H1 (cell line): ENCODE data around the gene GPC6. TPM values are rescaled to one million over a fixed set of nuclear protein-coding genes. Genes with fewer than 3 reads are reported as not detected.

Experiments
- CTCF ChIA-PET: fragments of 300-600 bp; sonication (Branson Sonifier 250); formaldehyde crosslinking; loops from one replicate; lab custom pipeline; 2021; ENCODE audit not compliant: partially characterized antibody; lab: Charles Lee
- POLR2A ChIA-PET: fragments of 300-600 bp; sonication (Branson Sonifier 250); formaldehyde crosslinking; loops from one replicate; lab custom pipeline; 2021; ENCODE audit warnings: inconsistent platforms; ENCODE audit not compliant: partially characterized antibody; lab: Charles Lee
- DNase-seq, 2 experiments: peaks; one replicate each; pipeline versions ENCODE4 v3.0.0 to v3.0.0-alpha.2; 2010 to 2022; ENCODE audit warnings: low spot score in 2 of 2, low read depth in 1 of 2, mixed read lengths in 1 of 2
- FAIRE-seq: peaks from 2 replicates; lab custom pipeline; 2011; peaks lifted over from hg19 to GRCh38; lab: Jason Lieb, UNC
- H2AFZ ChIP-seq: 2 replicates; pipeline ENCODE4 v1.8.1; 2012; ENCODE audit warnings: low read length, inconsistent platforms
- H2AK5ac ChIP-seq: 2 replicates; pipeline ENCODE4 v1.6.1; 2013; ENCODE audit warnings: low read depth, low read length
- H2BK120ac ChIP-seq: replicated peaks from 2 replicates; pipeline ENCODE3; 2013; ENCODE audit warnings: low read depth, low read length, inconsistent platforms
- H2BK12ac ChIP-seq: 2 replicates; pipeline ENCODE4 v1.6.1; 2013; ENCODE audit warnings: low read depth, low read length
- H2BK15ac ChIP-seq: 2 replicates; pipeline ENCODE4 v1.6.1; 2013; ENCODE audit warnings: low read length
- H2BK20ac ChIP-seq: 2 replicates; pipeline ENCODE4 v1.6.1; 2013; ENCODE audit warnings: low read length
- H2BK5ac ChIP-seq: 2 replicates; pipeline ENCODE4 v1.6.1; 2013; ENCODE audit warnings: low read depth, low read length
- H3K14ac ChIP-seq: 2 replicates; pipeline ENCODE4 v1.6.1; 2013; ENCODE audit warnings: inconsistent platforms; ENCODE audit not compliant: insufficient read length
- H3K18ac ChIP-seq: 2 replicates; pipeline ENCODE4 v1.6.1; 2013; ENCODE audit warnings: low read length; ENCODE audit errors: extremely low read depth
- H3K23ac ChIP-seq: 2 replicates; pipeline ENCODE4 v1.6.1; 2013; ENCODE audit warnings: inconsistent platforms; ENCODE audit not compliant: insufficient read length
- H3K23me2 ChIP-seq: 2 replicates; pipeline ENCODE4 v1.6.1; 2013; ENCODE audit warnings: low read depth, low read length
- H3K27ac ChIP-seq: 2 replicates; pipeline ENCODE4 v1.6.1; 2011; ENCODE audit warnings: low read depth, low read length, inconsistent platforms
- H3K27me3 ChIP-seq, 4 experiments: replicated peaks in 1 of 4; 1 replicate in 1 of 4; 2 replicates in 3 of 4; pipeline versions ENCODE4 v1.6.1 to v1.8.1; 2011 to 2013; ENCODE audit warnings: low read length in 3 of 4, mild to moderate bottlenecking in 3 of 4, inconsistent platforms in 2 of 4, mixed read lengths in 2 of 4, moderate library complexity in 1 of 4; ENCODE audit not compliant: control insufficient read depth in 3 of 4, insufficient read depth in 3 of 4; ENCODE audit errors: extremely low read depth in 1 of 4
- H3K36me3 ChIP-seq, 4 experiments: 2 replicates each; pipeline versions ENCODE4 v1.6.1 to v1.8.1; 2011 to 2013; ENCODE audit warnings: mild to moderate bottlenecking in 4 of 4, low read length in 3 of 4, moderate library complexity in 2 of 4, control low read depth in 1 of 4, inconsistent platforms in 1 of 4; ENCODE audit not compliant: insufficient read depth in 4 of 4, control insufficient read depth in 2 of 4
- H3K4ac ChIP-seq: replicated peaks from 2 replicates; pipeline ENCODE3; 2013; ENCODE audit warnings: low read length, low read depth, mixed read lengths, inconsistent platforms; ENCODE audit not compliant: insufficient read length
- H3K4me1 ChIP-seq, 4 experiments: replicated peaks in 1 of 4; 1 replicate in 1 of 4; 2 replicates in 3 of 4; pipeline versions ENCODE4 v1.6.1 to v1.8.1; 2011 to 2013; ENCODE audit warnings: low read length in 3 of 4, inconsistent platforms in 2 of 4, mixed read lengths in 1 of 4; ENCODE audit not compliant: insufficient read depth in 4 of 4, control insufficient read depth in 3 of 4
- H3K4me2 ChIP-seq, 2 experiments: 2 replicates each; pipeline versions ENCODE4 v1.6.1 to v1.8.1; 2011 to 2013; ENCODE audit warnings: low read depth in 2 of 2, low read length in 2 of 2, control low read depth in 1 of 2, inconsistent platforms in 1 of 2, mild to moderate bottlenecking in 1 of 2; ENCODE audit not compliant: insufficient read depth in 1 of 2
- H3K4me3 ChIP-seq, 4 experiments: fragments of 200-600, 300-600 bp in 1 of 4; sonication (generic), shearing (Covaris generic), sonication (Bioruptor Twin) in 1 of 4; 2 replicates each; pipeline versions ENCODE4 v1.5.1 to v1.8.1; 2011 to 2016; ENCODE audit warnings: low read length in 4 of 4, low read depth in 3 of 4, control low read depth in 2 of 4, inconsistent platforms in 2 of 4, mild to moderate bottlenecking in 2 of 4, mixed read lengths in 1 of 4, moderate library complexity in 1 of 4; ENCODE audit not compliant: insufficient read depth in 2 of 4; ENCODE audit errors: extremely low read depth in 1 of 4
- H3K56ac ChIP-seq: replicated peaks from 2 replicates; pipeline ENCODE3; 2013; ENCODE audit warnings: low read depth, mild to moderate bottlenecking, mixed read lengths, low read length, inconsistent platforms; ENCODE audit not compliant: insufficient read length
- H3K79me1 ChIP-seq: 2 replicates; pipeline ENCODE4 v1.6.1; 2013; ENCODE audit warnings: low read depth, low read length, control low read depth
- H3K79me2 ChIP-seq, 2 experiments: 2 replicates each; pipeline versions ENCODE4 v1.6.1 to v1.8.1; 2012 to 2013; ENCODE audit warnings: low read length in 2 of 2, mild to moderate bottlenecking in 2 of 2, inconsistent platforms in 1 of 2; ENCODE audit not compliant: insufficient read depth in 2 of 2, control insufficient read depth in 1 of 2
- H3K9ac ChIP-seq, 4 experiments: replicated peaks in 1 of 4; 1 replicate in 1 of 4; 2 replicates in 3 of 4; pipeline versions ENCODE4 v1.6.1 to v1.8.1; 2011 to 2013; ENCODE audit warnings: low read depth in 3 of 4, low read length in 3 of 4, control low read depth in 2 of 4, mild to moderate bottlenecking in 2 of 4, moderate library complexity in 2 of 4, inconsistent platforms in 1 of 4; ENCODE audit errors: extremely low read depth in 1 of 4
- H3K9me3 ChIP-seq, 2 experiments: 2 replicates each; pipeline versions ENCODE4 v1.6.1 to v1.8.1; 2012 to 2013; ENCODE audit warnings: mild to moderate bottlenecking in 2 of 2, moderate library complexity in 2 of 2, control low read depth in 1 of 2, inconsistent platforms in 1 of 2, low read depth in 1 of 2, low read length in 1 of 2, mixed read lengths in 1 of 2; ENCODE audit not compliant: insufficient read depth in 2 of 2
- H4K20me1 ChIP-seq, 2 experiments: replicated peaks in 1 of 2; 2 replicates each; pipeline versions ENCODE3 to v1.8.1; 2011 to 2013; ENCODE audit warnings: inconsistent platforms in 2 of 2, low read length in 2 of 2, mild to moderate bottlenecking in 1 of 2; ENCODE audit not compliant: insufficient read depth in 2 of 2, control insufficient read depth in 1 of 2
- H4K5ac ChIP-seq: 2 replicates; pipeline ENCODE4 v1.6.1; 2013; ENCODE audit warnings: low read length, low read depth, mixed read lengths, inconsistent platforms; ENCODE audit not compliant: insufficient read length
- H4K8ac ChIP-seq: 2 replicates; pipeline ENCODE4 v1.8.0; 2013; ENCODE audit warnings: mild to moderate bottlenecking, moderate library complexity, low read length, inconsistent platforms; ENCODE audit not compliant: insufficient read depth; ENCODE audit errors: extremely low read depth
- H4K91ac ChIP-seq: replicated peaks from 2 replicates; pipeline ENCODE3; 2013; ENCODE audit warnings: low read length, mixed read lengths, inconsistent platforms; ENCODE audit not compliant: insufficient read length
- BCL11A ChIP-seq, 2 experiments: IDR thresholded peaks; one replicate each; pipeline ENCODE4 v1.6.1; 2011; ENCODE audit warnings: low read depth in 2 of 2, low read length in 2 of 2, mild to moderate bottlenecking in 2 of 2
- E2F6 ChIP-seq: IDR thresholded peaks from 2 replicates; pipeline ENCODE4 v1.6.1; 2012; ENCODE audit warnings: inconsistent platforms
- PHF8 ChIP-seq: fragments of 200-600 bp; sonication (generic); conservative IDR thresholded peaks from 2 replicates; pipeline ENCODE4 v1.7.1; 2012; ENCODE audit warnings: low read depth, mild to moderate bottlenecking, inconsistent platforms, low read length, moderate library complexity
- RAD21 ChIP-seq, 2 experiments: IDR thresholded peaks in 1 of 2; conservative IDR thresholded peaks in 1 of 2; 2 replicates each; pipeline ENCODE4 v1.6.1; 2011; ENCODE audit warnings: low read depth in 2 of 2, low read length in 2 of 2, improper control_type of control experiment in 1 of 2, inconsistent platforms in 1 of 2, mild to moderate bottlenecking in 1 of 2, moderate library complexity in 1 of 2
- SP2 ChIP-seq: IDR thresholded peaks from 2 replicates; pipeline ENCODE4 v1.6.1; 2012; ENCODE audit warnings: mild to moderate bottlenecking, low read length, inconsistent platforms
- TEAD4 ChIP-seq: IDR thresholded peaks from 2 replicates; pipeline ENCODE4 v1.6.1; 2012; ENCODE audit warnings: low read depth, low read length, inconsistent platforms, mixed read lengths
- WGBS, 2 experiments: shearing (Covaris generic) in 1 of 2; methylation state at CpG; one replicate each; pipeline versions ENCODE4 v1.1.6 to v1.1.7; 2013 to 2015; ENCODE audit warnings: low lambda C conversion rate in 2 of 2, mixed read lengths in 2 of 2, inconsistent platforms in 1 of 2, low coverage in 1 of 2, missing lambda C conversion rate in 1 of 2; ENCODE audit not compliant: insufficient replicate concordance in 2 of 2, insufficient coverage in 1 of 2, insufficient read length in 1 of 2; ENCODE audit errors: extremely low coverage in 1 of 2, missing lambda C conversion rate in 1 of 2; 5-methylcytosine and 5-hydroxymethylcytosine counted together
- polyA plus RNA-seq, 7 experiments: library from polyadenylated mRNA; depleted of rRNA in 3 of 7; stranded (reverse) in 5 of 7; unstranded in 2 of 7; fragments of >200 nt in 5 of 7; fragments of 200-250 nt in 2 of 7; gene quantifications; 1 replicate in 5 of 7; 2 replicates in 1 of 7; 4 replicates in 1 of 7; pipeline versions ENCODE4 v1.2.1 to v1.2.3, GENCODE V29; 2011 to 2013; ENCODE audit warnings: missing spikeins in 2 of 7, mixed read lengths in 2 of 7
- total RNA-seq: library from RNA; stranded (reverse); fragmentation: NEBNext Ultra II Directional; extraction: Animal tissue kit (Norgen Biotek cat#: 25700); gene quantifications from 2 replicates; pipeline ENCODE4 v1.2.1, GENCODE V29; 2021

GPC6 gene
- total and polyA plus RNA-seq, 2 of the 8 experiments (the other 6 are each of a cell fraction or from before 2014, with no cell fraction given), result 5.4 to 12.0 TPM

DNA sequence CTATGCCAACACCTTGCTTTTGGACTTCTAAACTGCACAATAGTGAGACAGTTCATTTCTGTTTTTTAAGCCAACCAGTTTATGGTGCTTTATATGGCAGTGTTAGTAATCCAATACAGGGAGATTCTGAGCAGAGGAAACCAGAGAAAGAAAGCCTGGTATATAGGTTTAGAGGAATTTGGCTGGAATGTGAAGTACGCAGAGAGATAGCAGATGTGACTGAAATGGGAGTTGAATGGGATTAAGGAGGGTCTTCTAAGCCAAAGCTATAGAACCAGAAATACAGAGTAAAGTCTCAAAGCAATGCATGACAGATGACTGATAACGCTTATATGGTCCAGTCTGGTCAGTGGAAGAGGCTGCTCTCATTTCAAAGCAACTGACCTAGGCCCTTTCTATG, 453.7 kb downstream of the GPC6 start:
- H3K4ac ChIP-seq, result no peak overlapping the region
- H2BK15ac ChIP-seq, result no peak overlapping the region
- no peaks in the 10 kb centered on the region for H3K79me2 ChIP-seq
- no peak overlapping the region for H3K4me2 ChIP-seq
- H2AFZ ChIP-seq, result no peak overlapping the region
- CTCF ChIA-PET, result no interaction called here
- no peaks in the 10 kb centered on the region for H3K9me3 ChIP-seq
- FAIRE-seq, result no peak
- no peak overlapping the region for H4K5ac ChIP-seq
- H4K20me1 ChIP-seq, result no peaks in the 10 kb centered on the region
- no peak overlapping the region for H3K18ac ChIP-seq
- no peak overlapping the region for H3K9ac ChIP-seq
- WGBS, 2 experiments, result 92% methylated on average over 2 of the region's 2 CpGs; no CpG with 5 or more reads in 1 of the 2 experiments
- no peak overlapping the region for H3K23ac ChIP-seq
- H2AK5ac ChIP-seq, result no peak overlapping the region
- no peaks in the 10 kb centered on the region for H3K23me2 ChIP-seq
- H2BK20ac ChIP-seq, result no peak overlapping the region
- H3K27ac ChIP-seq, result no peak overlapping the region
- no peak overlapping the region for H4K91ac ChIP-seq
- no peaks in the 10 kb centered on the region for H3K36me3 ChIP-seq
- DNase-seq, result no peak
- no peak overlapping the region for H2BK5ac ChIP-seq
- H3K79me1 ChIP-seq, result no peaks in the 10 kb centered on the region; the same call in 1 of the 2 replicates
- TF ChIP-seq TEAD4 (0 out of 2 replicates have a peak, but pooled peaks have one; percentile 29), BCL11A (IDR thresholded peaks at IDR 0.05; ENCODE audit: low read depth in 2 of 2, low read length in 2 of 2) (no peak), PHF8 (no peak), RAD21 (IDR thresholded peaks at IDR 0.05 in 1 of 2, conservative IDR thresholded peaks at IDR 0.05 in 1 of 2; ENCODE audit: low read depth in 2 of 2, low read length in 2 of 2) (no peak), SP2 (no peak), E2F6 (no peak)
- H3K4me1 ChIP-seq, result no peaks in the 10 kb centered on the region
- H2BK12ac ChIP-seq, result no peak overlapping the region
- no peak overlapping the region for H3K14ac ChIP-seq
- no peak overlapping the region for H2BK120ac ChIP-seq
- no peak overlapping the region for H3K56ac ChIP-seq
- no peak overlapping the region for H3K4me3 ChIP-seq
- H3K27me3 ChIP-seq, result no peaks in the 10 kb centered on the region
- H4K8ac ChIP-seq, result no peak overlapping the region
- POLR2A ChIA-PET, result no interaction called here
